G401 (cell line): ENCODE results near the gene OR51B5. TPM values are rescaled to one million over a fixed set of nuclear protein-coding genes. Genes with fewer than 3 reads are reported as not detected.
"Not testable (repeated sequence)": the region's sequence is repeated elsewhere in the genome, so short reads cannot be mapped to it uniquely, and the experiment has no call there.

ENCODE experiments used
- DNase-seq: peaks from one replicate; pipeline ENCODE4 v3.0.0-alpha.2; 2015; ENCODE audit warnings: low spot score
- in situ Hi-C: cut with HindIII; loops from 2 replicates; pipeline ENCODE4 v1.10.0; 2016; ENCODE audit warnings: low sequenced_read_pairs, mixed read lengths
- total RNA-seq: library from RNA; depleted of rRNA; stranded (reverse); fragments of >200 nt; shearing (Covaris generic); gene quantifications from 2 replicates; pipeline ENCODE4 v1.2.3, GENCODE V29; 2014

OR51B5 gene
- total RNA-seq, 1 experiment from 2014 or later, result not detected

GRCh38 chr11:5339771-5340322 is 3.5 kb downstream of the OR51B5 start:
- no peak for DNase-seq
- in situ Hi-C loops, result no loop called here

DNA sequence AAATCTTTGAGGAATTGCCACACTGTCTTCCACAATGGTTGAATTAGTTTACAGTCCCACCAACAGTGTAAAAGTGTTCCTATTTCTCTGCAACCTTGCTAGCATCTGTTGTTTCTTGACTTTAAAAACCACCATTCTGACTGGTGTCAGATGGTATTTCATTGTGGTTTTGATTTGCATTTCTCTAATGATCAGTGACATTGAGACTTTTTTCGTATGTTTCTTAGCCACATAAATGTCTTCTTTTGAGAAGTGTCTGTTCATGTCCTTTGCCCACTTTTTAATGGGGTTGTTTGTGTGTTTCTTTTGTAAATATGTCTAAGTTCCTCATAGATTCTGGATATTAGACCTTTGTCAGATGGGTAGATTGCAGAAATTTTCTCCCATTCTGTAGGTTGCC is 6.1 kb downstream of the OR51B5 start:
- DNase-seq, in situ Hi-C loops: not testable (repeated sequence)

DNA sequence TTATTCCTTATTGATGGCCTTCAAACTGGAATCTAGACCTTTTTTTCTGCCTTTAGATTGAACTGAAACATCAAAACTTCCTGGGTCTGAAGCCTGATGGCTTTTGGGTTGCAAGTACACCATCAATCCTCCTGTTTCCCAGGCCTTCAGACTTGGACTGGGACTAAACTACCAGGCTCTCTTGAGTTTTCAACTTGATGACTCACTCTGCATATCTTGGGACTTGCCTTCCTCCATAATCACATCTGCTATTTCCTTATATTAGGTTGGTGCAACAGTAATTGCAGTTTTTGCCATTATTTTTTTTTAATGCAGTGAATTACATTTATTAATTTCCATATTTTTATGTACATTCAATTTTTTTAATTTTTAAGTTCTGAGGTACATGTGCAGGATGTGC is 7.0 kb downstream of the OR51B5 start:
- no peak for DNase-seq
- in situ Hi-C loops, result no loop called here

- DNase-seq, result no peak
- in situ Hi-C loops, result no loop called here
These were observed 8.2 kb downstream of the OR51B5 start for GRCh38 chr11:5335170-5335569.

- in situ Hi-C loops, result no loop called here
- DNase-seq, result no peak
These were observed 19.1 kb downstream of the OR51B5 start, which contains the start of gene OR51B2 for GRCh38 chr11:5324197-5324596. OR51B2 (minus strand) TSS chr11:5324297; CDS start chr11:5324297, 0 bp downstream.

DNA sequence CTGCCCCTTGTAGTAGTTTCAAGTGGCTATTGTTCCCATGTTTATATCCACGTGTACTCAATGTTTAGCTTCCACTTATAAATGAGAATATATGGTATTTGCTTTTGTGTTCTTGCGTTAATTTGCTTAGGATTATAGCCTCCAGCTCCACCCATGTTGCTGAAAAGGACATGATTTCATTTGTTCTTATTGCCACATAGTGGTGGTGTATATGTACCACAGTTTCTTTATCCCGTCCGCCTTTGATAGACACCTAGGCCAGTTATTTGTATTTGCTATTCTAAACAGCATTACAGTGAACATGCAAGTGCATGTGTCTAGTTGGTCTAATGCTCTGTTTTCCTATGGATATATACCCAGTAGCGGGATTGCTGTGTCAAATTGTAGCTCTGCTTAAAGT is 26.0 kb downstream of the OR51B5 start:
- in situ Hi-C loops, result no loop called here
- DNase-seq, result no peak

DNA sequence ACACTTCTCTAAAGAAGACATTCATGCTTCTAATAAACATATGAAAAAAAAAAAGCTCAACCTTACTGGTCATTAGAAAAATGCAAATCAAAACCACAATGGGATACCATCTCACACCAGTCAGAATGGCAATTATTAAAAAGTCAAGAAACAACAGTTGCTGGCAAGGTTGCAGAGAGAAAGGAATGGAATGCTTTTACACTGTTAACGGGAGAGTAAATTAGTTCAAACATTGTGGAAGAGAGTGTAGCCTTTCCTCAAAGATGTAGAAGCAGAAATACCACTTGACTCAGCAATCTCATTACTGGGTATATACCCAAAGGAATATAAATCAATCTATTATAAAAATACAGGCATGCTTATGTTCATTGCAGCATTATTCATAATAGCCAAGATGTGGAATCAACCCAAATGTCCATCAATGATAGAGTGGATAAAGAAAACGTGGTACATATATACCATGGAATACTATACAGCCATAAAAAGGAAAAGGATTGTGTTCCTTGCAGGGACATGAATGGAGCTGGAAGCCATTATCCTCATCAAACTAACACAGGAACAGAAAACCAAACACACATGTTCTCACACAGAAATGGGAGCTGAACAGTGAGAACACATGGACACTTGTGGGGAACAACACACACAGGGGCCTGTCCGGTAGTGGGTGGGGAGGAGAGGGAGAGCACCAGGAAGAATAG is 29.8 kb downstream of the OR51B5 start:
- DNase-seq, in situ Hi-C loops: not testable (repeated sequence)

GRCh38 chr11:5310423-5310822 is 32.9 kb downstream of the OR51B5 start:
- in situ Hi-C loops, result no loop called here
- no peak for DNase-seq

GRCh38 chr11:5307256-5308019 is 35.9 kb downstream of the OR51B5 start:
- in situ Hi-C loops, result no loop called here
- DNase-seq, result no peak

GRCh38 chr11:5304046-5304445 is 39.3 kb downstream of the OR51B5 start:
- in situ Hi-C loops, result no loop called here
- no peak for DNase-seq

DNA sequence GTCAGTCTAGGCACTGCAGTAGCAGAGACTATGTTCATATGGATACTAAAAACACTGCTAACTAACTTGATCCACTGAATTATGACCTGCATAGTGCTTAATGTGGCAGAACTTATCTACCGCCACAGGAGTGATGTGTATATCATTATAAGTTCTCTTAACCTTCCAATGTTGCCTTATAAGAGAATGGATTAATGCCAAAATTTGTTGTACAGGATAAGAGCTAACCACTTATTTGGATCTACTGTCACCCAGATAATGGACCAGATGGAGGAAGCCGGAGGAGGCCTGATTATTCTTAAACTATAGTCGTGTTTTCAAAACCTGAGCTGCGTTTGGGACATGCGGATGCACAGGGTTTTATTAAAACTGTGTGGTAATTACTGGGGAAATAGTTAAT is 39.7 kb downstream of the OR51B5 start:
- DNase-seq, result peak; percentile 46
- in situ Hi-C loops, result no loop called here

GRCh38 chr11:5301846-5302245 is 41.5 kb downstream of the OR51B5 start, which contains the start of gene OR51B4:
OR51B4 (minus strand) TSS chr11:5301946; CDS start chr11:5301946, 0 bp downstream.
- no peak for DNase-seq
- in situ Hi-C loops, result no loop called here

GRCh38 chr11:5300251-5300650 is 43.1 kb downstream of the OR51B5 start:
- in situ Hi-C loops, result no loop called here
- DNase-seq, result no peak

GRCh38 chr11:5298451-5298850 is 44.9 kb downstream of the OR51B5 start:
- in situ Hi-C loops, result no loop called here
- DNase-seq, result no peak

DNA sequence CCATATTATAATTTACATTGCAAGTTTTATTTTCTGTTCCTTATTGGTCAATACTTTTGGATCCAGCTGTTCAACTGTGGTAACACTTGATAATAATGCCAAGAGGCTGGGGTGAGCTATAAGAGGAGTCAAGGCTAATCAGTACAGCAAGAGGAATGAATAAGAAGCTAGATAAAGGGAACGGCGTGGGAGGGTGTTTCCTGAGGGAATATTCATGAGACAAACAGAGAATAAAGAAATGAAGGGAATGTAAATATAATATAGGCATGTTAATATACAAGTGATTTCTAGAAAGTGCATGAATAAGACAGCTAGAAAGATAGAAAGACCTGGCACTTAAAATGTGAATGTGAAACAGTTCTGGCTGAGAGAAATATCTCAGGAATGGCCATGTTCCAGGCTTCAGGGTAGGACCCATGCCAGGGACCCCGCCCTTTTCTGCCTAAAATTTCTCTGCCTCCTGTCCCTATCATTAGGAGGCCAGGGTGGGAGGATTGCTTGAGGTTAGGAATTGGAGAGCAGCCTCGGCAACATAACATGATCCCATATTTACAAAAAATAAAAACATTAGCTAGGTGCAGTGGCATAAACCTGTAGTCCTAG is 45.5 kb downstream of the OR51B5 start:
- in situ Hi-C loops, result no loop called here
- DNase-seq, result no peak

DNA sequence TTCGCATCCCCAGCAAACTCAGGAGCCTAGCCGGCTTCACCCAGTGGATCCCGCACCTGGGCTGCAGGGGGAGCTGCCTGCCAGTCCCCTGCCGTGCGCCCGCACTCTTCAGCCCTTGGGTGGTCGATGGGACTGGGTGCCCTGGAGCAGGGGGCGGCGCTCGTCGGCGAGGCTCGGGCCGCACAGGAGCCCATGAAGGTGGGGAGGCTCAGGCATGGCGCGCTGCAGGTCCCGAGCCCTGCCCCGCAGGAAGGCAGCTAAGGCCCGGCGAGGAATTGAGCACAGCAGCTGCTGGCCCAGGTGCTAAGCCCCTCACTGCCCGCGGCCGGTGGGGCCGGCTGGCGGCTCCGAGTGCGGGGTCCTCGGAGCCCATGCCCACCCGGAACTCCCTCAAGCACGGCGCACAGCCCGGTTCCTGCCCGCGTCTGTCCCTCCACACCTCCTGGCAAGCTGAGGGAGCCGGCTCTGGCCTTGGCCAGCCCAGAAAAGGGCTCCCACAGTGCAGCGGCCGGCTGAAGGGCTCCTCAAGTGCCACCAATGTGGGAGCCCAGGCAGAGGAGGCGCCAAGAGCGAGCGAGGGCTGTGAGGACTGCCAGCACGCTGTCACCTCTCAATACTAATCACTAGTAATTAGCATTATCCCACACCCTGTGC is 48.9 kb downstream of the OR51B5 start:
- in situ Hi-C loops, result not testable (repeated sequence)

DNA sequence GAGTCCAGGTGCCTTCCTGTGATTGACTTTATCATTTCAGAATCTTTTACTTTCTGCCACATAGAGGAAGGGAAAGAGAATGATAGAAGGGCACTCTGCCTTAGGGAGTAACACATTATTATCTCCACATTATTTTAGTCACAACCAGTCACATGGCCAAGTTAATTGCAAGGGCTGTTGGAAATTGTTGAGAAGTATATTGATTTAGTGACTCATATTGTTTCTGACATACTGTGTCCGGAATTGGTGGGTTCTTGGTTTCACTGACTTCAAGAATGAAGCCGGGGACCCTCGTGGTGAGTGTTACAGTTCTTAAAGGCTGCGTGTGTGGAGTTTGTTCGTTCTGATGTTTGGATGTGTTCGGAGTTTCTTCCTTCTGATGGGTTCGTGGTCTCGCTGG is 50.3 kb downstream of the OR51B5 start:
- DNase-seq, result no peak
- in situ Hi-C loops, result no loop called here

More for the DNA sequence above, 48.9 kb downstream of the OR51B5 start:
- DNase-seq, result not testable (repeated sequence)
